GM19463 (cell line): Measurements from ENCODE around the gene EIF1B.

Experiments
- ATAC-seq: cut with Tn5 transposase; IDR thresholded peaks from one replicate; pipeline ENCODE4 v1.9.1; 2021; ENCODE audit warnings: mild to moderate bottlenecking, moderate library complexity; ENCODE audit not compliant: unreplicated experiment

EIF1B gene

DNA sequence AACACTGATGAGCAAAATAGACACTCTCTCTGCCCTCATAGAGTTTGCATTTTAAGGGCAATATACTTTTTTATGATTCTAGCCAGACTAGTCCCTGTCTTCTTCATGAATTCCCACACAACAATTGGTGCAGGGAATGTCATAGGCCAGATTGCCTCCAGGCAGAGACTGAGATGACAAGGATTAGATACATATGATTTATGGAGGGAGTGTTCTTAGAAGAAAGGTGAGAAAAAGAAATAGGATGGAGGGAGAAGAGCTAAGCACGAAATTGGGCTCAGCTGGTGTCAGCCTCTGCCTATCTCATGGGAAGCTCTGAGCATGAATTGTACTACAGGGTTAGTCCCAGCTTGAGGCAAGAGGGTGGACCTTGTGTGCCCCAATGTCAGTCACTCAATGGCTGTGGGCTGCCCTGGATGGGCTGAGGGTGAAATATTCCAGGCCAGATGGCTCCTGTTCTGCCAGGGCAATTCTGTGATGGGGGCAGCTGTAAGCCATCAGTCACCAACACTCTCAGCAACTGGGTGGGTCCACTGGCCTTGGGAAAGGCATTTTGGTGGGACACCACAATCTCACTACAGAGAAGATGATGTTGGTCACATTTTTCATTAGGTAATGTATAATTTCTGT is 31.1 kb downstream of the EIF1B start:
- no peak for ATAC-seq

DNA sequence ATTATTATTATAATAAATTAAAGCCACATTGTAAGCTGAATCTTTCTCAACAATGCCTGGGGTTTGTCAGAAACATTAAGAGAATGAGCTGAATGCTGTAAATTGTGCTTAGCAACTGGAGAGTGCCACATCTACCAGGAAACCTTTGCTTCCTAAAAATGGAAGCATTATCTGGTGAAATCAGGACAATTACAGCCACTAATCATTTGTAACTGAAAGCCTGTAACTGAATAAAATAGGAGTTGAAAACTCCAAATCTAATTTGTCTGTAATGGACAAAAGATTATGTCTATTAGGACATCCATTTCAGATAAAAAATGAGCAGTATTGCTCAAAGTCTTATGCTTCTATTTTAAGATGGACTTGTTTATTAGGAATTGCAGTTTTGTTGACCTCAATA is 32.2 kb downstream of the EIF1B start:
- no peak for ATAC-seq

DNA sequence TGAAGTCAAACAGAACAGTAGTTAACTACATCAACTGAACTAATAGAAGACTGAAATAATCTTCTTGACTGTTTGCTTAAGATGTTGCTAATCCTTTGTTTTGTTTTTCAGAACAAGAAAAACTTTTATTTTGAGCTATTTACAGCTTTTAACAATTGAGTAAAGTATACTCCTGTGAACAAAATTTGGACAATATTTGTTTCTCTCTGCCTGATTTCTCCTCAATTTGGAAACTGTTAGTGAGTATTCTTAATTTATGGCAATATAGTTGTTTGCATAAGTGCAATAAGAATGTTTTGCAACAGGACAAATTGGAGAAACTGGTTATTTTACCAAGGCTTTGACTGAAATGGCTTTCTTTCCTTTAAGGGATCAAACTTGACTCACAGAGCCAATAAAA is 41.0 kb downstream of the EIF1B start:
- no peak for ATAC-seq

DNA sequence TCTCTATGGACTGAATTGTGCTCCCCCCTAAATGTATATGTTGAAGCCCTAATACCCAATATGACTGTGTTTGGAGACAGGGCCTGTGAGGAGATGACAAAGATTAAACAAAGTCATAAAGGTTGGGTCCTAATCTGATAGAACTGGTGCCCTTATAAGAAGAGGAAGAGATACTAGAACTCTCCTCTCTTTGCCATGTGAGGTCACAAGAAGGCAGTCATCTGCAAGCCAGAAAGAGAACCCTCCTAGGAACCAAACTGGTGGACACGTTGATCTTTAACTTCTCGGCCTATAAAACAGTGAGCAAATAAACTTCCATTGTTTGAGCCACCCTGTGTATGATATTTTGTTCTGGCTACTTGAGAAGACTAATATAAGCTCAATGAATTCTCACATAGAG is 45.9 kb downstream of the EIF1B start:
- ATAC-seq = no peak

DNA sequence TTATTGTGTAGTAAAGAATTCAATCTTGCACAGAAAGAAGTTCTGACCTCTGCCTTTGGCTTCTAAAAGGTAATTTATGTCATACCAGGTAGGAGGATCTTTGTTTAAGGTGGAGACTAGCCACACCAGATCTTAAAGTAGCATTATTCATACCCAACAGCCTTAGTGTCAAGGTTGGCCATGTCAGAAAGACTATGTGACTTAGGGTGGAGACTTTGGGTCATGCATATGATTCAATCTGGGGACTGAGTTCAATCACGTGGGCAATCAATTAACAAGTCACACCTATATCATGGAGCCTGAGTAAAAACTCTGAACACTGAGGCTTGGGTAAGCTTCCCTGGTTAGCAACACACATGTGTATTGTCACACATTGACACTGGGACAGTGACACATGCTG is 48.9 kb downstream of the EIF1B start:
- ATAC-seq = no peak
